Measurements from ENCODE around the gene ELMOD3.

The ELMOD3 gene

DNA sequence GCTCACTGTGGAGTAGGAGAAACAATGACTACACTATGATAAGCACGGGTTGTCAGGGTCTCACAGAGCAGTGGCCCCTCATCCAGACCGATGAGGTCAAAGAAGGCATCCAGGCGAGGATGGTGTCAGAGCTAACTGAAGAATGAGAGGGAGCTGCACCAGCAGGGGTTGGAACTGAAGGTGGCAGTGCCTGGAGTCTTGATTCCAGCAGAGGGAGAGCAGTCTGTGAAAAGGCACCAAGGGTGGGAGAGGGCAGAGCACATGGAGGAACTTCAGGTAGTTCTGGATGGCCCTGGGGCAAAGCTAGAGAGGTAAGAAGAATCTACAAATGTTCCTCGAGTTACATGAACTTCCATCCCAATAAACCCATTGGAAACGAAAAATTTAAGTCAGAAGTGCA, 12.6 kb downstream of the ELMOD3 start:
- TF ChIP-seq, protein P1, sequence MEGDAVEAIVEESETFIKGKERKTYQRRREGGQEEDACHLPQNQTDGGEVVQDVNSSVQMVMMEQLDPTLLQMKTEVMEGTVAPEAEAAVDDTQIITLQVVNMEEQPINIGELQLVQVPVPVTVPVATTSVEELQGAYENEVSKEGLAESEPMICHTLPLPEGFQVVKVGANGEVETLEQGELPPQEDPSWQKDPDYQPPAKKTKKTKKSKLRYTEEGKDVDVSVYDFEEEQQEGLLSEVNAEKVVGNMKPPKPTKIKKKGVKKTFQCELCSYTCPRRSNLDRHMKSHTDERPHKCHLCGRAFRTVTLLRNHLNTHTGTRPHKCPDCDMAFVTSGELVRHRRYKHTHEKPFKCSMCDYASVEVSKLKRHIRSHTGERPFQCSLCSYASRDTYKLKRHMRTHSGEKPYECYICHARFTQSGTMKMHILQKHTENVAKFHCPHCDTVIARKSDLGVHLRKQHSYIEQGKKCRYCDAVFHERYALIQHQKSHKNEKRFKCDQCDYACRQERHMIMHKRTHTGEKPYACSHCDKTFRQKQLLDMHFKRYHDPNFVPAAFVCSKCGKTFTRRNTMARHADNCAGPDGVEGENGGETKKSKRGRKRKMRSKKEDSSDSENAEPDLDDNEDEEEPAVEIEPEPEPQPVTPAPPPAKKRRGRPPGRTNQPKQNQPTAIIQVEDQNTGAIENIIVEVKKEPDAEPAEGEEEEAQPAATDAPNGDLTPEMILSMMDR (IDR thresholded peaks at IDR 0.05; ENCODE audit: low read depth, low read length), result no peak
- no peak for DNase-seq (ENCODE audit: low read depth in 2 of 2)
- no peak overlapping the region for H3K4me3 ChIP-seq (replicated peaks in 1 of 2; ENCODE audit: low read depth in 2 of 2, low read length in 2 of 2)

DNA sequence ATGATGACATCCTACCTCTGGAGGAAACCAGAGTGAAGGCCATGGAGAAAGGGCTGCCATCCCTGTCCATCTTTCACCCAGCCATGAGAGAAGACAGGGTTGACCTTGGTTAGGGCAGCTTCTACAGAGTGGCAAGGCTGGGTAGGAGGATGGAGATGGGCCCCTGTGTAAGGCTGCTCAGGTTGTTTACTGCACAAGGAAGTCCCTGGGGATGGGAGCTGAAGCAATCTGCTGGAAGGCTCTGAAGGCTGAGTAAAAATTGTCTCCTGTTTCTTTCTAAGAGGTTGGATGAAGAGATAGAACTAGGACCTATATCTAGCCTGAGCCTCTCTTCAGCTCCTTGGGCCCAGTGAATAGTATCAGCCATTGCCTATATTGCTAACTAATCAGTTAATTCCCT, 14.4 kb downstream of the ELMOD3 start:
- DNase-seq (ENCODE audit: low read depth in 2 of 2), result peak; percentile 21 to 33
- TF ChIP-seq, protein P1 (IDR thresholded peaks at IDR 0.05; ENCODE audit: low read depth, low read length), result no peak
- H3K4me3 ChIP-seq (replicated peaks in 1 of 2; ENCODE audit: low read depth in 2 of 2, low read length in 2 of 2), result no peak overlapping the region

DNA sequence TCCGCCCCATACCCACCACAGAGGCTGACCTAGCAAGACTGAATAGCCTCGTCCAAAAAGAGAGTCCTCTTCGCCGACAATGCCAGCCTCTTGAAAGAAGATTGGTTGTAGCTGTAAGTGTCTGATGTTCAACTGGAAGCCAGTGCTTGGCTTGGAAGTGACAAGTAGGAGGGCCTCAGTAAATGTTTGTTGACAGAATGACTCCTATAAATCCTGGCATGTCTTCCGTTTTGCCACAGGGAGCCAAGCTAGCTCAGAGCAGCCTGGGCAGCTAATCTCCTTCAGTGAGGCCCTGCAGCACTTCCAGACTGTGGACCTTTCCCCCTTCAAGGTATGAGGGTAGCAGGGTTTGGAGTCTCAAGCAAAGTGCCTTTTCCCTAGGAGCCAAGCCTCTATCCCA, 14.9 kb downstream of the ELMOD3 start:
- DNase-seq (ENCODE audit: low read depth in 2 of 2), result no peak
- no peak overlapping the region for H3K4me3 ChIP-seq (replicated peaks in 1 of 2; ENCODE audit: low read depth in 2 of 2, low read length in 2 of 2)
- TF ChIP-seq, protein P1 (IDR thresholded peaks at IDR 0.05; ENCODE audit: low read depth, low read length), result no peak

DNA sequence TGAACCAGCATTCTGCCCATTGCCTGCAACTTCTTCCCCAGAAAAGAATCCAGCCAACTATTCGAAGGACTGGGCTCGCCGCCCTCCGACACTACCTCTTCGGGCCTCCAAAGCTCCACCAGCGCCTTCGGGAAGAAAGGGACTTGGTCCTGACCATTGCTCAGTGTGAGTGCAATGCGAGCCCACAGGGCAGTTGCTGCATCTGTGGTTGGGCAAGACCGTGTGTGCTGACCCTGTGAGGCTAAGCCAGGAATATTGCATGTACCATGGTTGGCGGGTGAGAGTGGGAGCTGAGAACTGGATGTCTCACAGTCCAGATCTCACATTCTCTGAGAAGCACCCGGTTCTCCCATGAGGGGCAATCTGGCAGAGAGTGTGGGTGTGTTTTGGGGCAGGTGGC, 16.5 kb downstream of the ELMOD3 start:
- DNase-seq (ENCODE audit: low read depth in 2 of 2), result no peak
- TF ChIP-seq, protein P1 (IDR thresholded peaks at IDR 0.05; ENCODE audit: low read depth, low read length), result no peak
- H3K4me3 ChIP-seq (replicated peaks in 1 of 2; ENCODE audit: low read depth in 2 of 2, low read length in 2 of 2), result no peak overlapping the region

DNA sequence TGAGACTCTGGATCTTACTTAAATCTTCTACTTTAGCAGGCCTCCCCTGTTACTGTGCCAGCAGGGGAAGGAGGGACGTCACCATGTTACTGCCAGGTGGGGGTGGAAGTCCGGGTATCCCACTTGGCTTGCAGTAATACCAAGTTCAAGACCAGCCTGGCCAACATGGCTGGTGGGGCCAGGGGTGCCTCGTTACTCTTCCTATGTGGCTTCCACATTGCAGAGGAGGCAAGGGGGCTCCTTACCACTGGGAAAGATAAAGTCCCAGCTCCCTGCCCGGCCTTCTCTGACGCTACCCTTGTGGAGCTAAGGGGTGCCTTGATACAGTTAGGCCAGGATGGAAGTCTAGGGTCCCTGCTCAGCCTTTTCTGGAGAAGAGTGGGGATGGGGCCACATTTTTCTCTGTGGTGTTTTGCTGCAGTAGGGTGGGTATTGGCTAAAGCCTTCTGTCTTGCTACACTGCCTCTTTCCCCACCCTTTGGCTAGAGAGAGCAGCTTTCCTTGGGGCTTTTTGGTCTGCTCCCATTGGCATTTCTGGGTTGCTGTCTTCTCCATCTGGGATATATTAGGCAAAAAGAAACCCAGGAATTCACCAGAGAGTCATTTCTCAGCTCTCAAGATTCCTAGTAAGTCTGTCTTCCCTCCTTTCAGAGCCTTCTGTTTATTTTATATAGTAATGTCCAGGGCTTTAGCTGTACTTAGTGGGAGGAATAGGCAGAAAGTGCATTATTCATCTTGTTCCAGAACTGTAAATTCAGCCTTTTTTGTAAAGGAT, 21.9 kb downstream of the ELMOD3 start:
- TF ChIP-seq, protein P1 (IDR thresholded peaks at IDR 0.05; ENCODE audit: low read depth, low read length), result no peak
- no peak for DNase-seq (ENCODE audit: low read depth in 2 of 2)
- H3K4me3 ChIP-seq (replicated peaks in 1 of 2; ENCODE audit: low read depth in 2 of 2, low read length in 2 of 2), result no peak overlapping the region

DNA sequence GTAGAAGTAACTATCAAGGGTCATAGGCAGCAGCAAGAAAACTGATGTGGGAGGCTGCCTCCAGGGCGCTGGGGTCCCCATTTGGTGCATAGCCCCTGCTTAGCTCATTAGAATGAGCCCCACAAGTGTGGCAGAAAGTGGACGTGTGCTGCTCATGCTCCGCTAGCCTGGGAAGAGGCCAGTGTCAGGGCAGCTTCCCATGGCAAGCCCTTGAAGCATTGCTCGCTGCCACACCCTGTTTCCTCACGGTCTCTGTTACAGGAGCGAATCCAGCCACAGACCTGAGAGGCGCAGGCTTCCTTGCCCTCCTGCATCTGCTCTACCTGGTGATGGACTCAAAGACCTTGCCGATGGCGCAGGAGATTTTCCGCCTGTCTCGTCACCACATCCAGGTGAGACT, 22.5 kb downstream of the ELMOD3 start:
- no peak overlapping the region for H3K4me3 ChIP-seq (replicated peaks in 1 of 2; ENCODE audit: low read depth in 2 of 2, low read length in 2 of 2)
- DNase-seq (ENCODE audit: low read depth in 2 of 2), result no peak
- TF ChIP-seq, protein P1 (IDR thresholded peaks at IDR 0.05; ENCODE audit: low read depth, low read length), result no peak

DNA sequence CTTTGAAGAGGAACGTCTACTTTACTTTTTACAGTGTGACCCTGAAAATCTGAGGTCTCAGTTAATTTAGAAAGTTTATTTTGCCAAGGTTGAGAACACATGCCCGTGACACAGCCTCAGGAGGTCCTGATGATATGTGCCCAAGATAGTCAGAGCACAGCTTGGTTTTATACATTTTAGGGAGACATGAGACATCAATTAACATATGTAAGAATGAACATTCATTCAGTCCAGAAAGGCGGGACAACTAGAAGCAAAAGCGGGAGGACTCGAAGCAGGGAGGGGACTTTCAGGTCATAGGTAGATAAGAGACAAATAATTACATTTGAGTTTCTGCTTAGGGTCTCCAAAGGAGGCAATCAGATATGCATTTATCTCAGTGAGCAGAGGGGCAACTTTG, 23.7 kb downstream of the ELMOD3 start:
- TF ChIP-seq, protein P1 (IDR thresholded peaks at IDR 0.05; ENCODE audit: low read depth, low read length), result no peak
- no peak overlapping the region for H3K4me3 ChIP-seq (replicated peaks in 1 of 2; ENCODE audit: low read depth in 2 of 2, low read length in 2 of 2)
- no peak for DNase-seq (ENCODE audit: low read depth in 2 of 2)
